Measurements from ENCODE around the gene AKR1B1. TPM values are rescaled to one million over a fixed set of nuclear protein-coding genes. Genes with fewer than 3 reads are reported as not detected.

Gene AKR1B1
- polyA plus RNA-seq, 1 of the 3 experiments (the other 2 are of a cell fraction): 216 TPM

DNA sequence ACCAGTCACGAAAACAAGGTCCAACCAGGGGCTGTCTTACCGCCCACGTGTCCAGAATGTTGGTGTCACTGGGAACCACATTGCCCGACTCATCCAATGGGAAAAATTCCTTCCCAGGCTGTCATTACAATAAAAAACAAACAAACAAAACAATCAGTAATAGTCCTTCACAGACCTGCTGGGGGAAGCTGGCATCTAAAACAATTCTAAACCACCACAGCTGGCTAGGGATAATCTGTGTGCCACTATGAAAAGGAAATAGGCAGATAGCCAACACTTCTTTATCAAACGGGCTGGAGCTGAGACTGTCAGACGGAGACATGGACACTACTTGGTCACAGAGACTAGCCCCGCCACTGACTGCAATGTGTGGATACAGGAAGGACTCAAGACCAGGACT is 9.2 kb downstream of the AKR1B1 start (continued):
- TF ChIP-seq, protein P1, sequence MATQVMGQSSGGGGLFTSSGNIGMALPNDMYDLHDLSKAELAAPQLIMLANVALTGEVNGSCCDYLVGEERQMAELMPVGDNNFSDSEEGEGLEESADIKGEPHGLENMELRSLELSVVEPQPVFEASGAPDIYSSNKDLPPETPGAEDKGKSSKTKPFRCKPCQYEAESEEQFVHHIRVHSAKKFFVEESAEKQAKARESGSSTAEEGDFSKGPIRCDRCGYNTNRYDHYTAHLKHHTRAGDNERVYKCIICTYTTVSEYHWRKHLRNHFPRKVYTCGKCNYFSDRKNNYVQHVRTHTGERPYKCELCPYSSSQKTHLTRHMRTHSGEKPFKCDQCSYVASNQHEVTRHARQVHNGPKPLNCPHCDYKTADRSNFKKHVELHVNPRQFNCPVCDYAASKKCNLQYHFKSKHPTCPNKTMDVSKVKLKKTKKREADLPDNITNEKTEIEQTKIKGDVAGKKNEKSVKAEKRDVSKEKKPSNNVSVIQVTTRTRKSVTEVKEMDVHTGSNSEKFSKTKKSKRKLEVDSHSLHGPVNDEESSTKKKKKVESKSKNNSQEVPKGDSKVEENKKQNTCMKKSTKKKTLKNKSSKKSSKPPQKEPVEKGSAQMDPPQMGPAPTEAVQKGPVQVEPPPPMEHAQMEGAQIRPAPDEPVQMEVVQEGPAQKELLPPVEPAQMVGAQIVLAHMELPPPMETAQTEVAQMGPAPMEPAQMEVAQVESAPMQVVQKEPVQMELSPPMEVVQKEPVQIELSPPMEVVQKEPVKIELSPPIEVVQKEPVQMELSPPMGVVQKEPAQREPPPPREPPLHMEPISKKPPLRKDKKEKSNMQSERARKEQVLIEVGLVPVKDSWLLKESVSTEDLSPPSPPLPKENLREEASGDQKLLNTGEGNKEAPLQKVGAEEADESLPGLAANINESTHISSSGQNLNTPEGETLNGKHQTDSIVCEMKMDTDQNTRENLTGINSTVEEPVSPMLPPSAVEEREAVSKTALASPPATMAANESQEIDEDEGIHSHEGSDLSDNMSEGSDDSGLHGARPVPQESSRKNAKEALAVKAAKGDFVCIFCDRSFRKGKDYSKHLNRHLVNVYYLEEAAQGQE (IDR thresholded peaks at IDR 0.05; ENCODE audit: low read depth, low read length): no peak
- TF ChIP-seq, protein P2, sequence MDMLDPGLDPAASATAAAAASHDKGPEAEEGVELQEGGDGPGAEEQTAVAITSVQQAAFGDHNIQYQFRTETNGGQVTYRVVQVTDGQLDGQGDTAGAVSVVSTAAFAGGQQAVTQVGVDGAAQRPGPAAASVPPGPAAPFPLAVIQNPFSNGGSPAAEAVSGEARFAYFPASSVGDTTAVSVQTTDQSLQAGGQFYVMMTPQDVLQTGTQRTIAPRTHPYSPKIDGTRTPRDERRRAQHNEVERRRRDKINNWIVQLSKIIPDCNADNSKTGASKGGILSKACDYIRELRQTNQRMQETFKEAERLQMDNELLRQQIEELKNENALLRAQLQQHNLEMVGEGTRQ (IDR thresholded peaks at IDR 0.05; ENCODE audit: borderline replicate concordance, low read depth, low read length): no peak
- TF ChIP-seq FOXJ3 (CRISPR knock-in tag; IDR thresholded peaks at IDR 0.05) (no peak), TCF12 (IDR thresholded peaks at IDR 0.05) (no peak), RCOR1 (IDR thresholded peaks at IDR 0.05; ENCODE audit: low read length) (no peak), EZH2phosphoT487 (IDR thresholded peaks at IDR 0.05; ENCODE audit: borderline replicate concordance, low read depth) (no peak)

DNA sequence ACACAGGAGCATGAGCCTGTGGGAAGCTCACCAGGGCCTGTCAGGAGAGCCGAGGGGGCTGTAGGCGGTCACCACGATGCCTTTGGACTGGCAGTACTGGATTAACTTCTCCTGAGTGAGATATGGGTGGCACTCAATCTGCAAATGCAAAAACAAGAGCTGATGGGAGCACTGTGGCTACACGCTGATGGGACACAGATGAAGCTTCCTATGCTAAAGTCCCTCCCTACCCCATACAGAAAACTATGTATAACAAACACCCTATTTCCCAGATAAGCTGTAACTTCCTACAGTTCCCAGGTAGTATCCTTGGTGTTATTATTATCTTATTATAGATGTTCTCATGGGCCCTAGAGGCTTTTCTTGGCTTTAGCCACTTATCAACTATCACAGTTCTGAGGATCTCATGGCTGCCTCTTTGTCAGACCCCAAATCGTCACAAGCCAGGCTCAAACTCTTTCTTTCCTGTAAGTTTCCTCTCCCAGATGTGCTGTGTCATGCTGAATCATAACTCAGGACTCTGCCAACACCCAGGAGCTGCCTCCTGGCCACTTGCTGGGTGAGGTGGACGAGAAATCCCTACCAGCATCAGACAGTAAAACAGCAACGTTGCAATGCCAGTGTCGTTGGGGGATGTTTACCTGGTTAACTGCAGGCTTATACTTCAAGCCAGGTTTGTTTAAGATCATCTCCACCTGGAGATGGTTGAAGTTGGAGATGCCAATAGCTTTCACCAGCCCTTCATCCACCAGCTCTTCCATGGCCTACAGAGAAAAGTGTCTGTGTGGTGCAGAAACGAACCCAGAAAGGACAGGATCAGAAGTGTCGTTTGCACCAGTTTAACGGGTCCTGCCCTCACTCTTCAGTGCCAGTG is 10.3 kb downstream of the AKR1B1 start:
- ChIA-PET POLR2A (no interaction called here), CTCF (interaction anchor here (0.7 to 10.6 kb wide), 7 partner anchors 8 to 403 kb away, joined by 3 to 75 read pairs (median 4); partner anchors contain the start of gene AKR1B1)
- Histone ChIP-seq H3F3A (replicated peaks; ENCODE audit: insufficient read depth) (no peaks in the 10 kb centered on the region), H3K27me3 (ENCODE audit: insufficient read depth) (no peaks in the 10 kb centered on the region), H3K9me3 (no peaks in the 10 kb centered on the region), H4K20me1 (ENCODE audit: insufficient read depth) (no peaks in the 10 kb centered on the region), H3K4me1 (ENCODE audit: control insufficient read depth in 1 of 2, insufficient read depth in 2 of 2, low read depth in 1 of 2, low read length in 1 of 2) (peaks cover 11 to 19% of the 10 kb centered on the region in 2 experiments; a peak in 2 of 4 replicates), H3K79me2 (ENCODE audit: insufficient read depth) (no peaks in the 10 kb centered on the region), H2AFZ (ENCODE audit: low read depth) (no peak overlapping the region; the same call in 1 of the 2 replicates), H3K4me2 (peak overlapping the region; percentile 3; the same call in 1 of the 2 replicates), H3K36me3 (replicated peaks in 1 of 2; ENCODE audit: control insufficient read depth in 1 of 2, insufficient read depth in 2 of 2, low read length in 1 of 2) (peaks cover 16 to 71% of the 10 kb centered on the region in 2 experiments), H3K4me3 (ENCODE audit: low read depth in 2 of 2, low read length in 1 of 2) (no peak overlapping the region), H3K9ac (no peak overlapping the region), H3K9me2 (no peaks in the 10 kb centered on the region), H3K27ac (ENCODE audit: low read depth in 2 of 2, low read length in 1 of 2) (peak overlapping the region in 1 of 2 experiments; percentile 43; a peak in 2 of 4 replicates)
- no peak for DNase-seq
- 71% methylated on average over 11 of the region's 11 CpGs for WGBS (ENCODE audit: low lambda C conversion rate)
- no peak for TF ChIP-seq RCOR1 (IDR thresholded peaks at IDR 0.05; ENCODE audit: low read length)
- peak; percentile 61; the same call in 1 of the 2 replicates for TF ChIP-seq FOSL2 (IDR thresholded peaks at IDR 0.05; ENCODE audit: borderline replicate concordance, low read depth)
- TF ChIP-seq SIN3A (IDR thresholded peaks at IDR 0.05; ENCODE audit: borderline replicate concordance, low read depth, low read length): 0 out of 2 replicates have a peak, but pooled peaks have one; percentile 22
- TF ChIP-seq FOXM1 (IDR thresholded peaks at IDR 0.05; ENCODE audit: low read depth): no peak

Measured in SK-N-SH (cell line).